GM23338 (cell line): ENCODE measurements around the gene MOB3B. TPM values are rescaled to one million over a fixed set of nuclear protein-coding genes. Genes with fewer than 3 reads are reported as not detected.
A peak's percentile ranks its signal among the peaks of the same experiment; 100 is the strongest.

Experiments
- ATAC-seq: fragments of 200-7000 bp; cut with Tn5 transposase; 3 replicates; pipeline ENCODE4 v1.9.1; 2020
- DNase-seq: peaks from one replicate; pipeline ENCODE4 v3.0.0-alpha.2; 2015; ENCODE audit warnings: low spot score
- H2AFZ ChIP-seq: fragments of 200-600 bp; sonication (generic); 2 replicates; pipeline ENCODE4 v1.8.0; 2016; ENCODE audit warnings: antibody characterized with exemption, mild to moderate bottlenecking, moderate library complexity
- H3F3A ChIP-seq: fragments of 200-600 bp; sonication (generic); replicated peaks from 2 replicates; pipeline ENCODE4 v1.8.0; 2017; ENCODE audit warnings: antibody characterized with exemption, mixed run types, low read depth
- H3K27ac ChIP-seq: fragments of 200-600 bp; sonication (generic); 2 replicates; pipeline ENCODE4 v1.6.1; 2016; ENCODE audit warnings: low read depth
- H3K27me3 ChIP-seq: fragments of 200-600 bp; sonication (generic); 2 replicates; pipeline ENCODE4 v1.8.0; 2016; ENCODE audit warnings: mild to moderate bottlenecking, mixed run types, moderate library complexity; ENCODE audit not compliant: insufficient read depth
- H3K36me3 ChIP-seq: fragments of 200-600 bp; sonication (generic); 2 replicates; pipeline ENCODE4 v1.8.0; 2016; ENCODE audit warnings: mild to moderate bottlenecking; ENCODE audit not compliant: insufficient read depth
- H3K4me1 ChIP-seq: fragments of 200-600 bp; sonication (generic); 2 replicates; pipeline ENCODE4 v1.8.0; 2016; ENCODE audit warnings: mild to moderate bottlenecking, moderate library complexity; ENCODE audit not compliant: insufficient read depth
- H3K4me2 ChIP-seq: fragments of 200-600 bp; sonication (generic); 2 replicates; pipeline ENCODE4 v1.7.1; 2017; ENCODE audit warnings: mixed run types
- H3K4me3 ChIP-seq: fragments of 200-600 bp; sonication (generic); 2 replicates; pipeline ENCODE4 v1.6.1; 2016; ENCODE audit warnings: mixed run types
- H3K79me2 ChIP-seq: fragments of 200-600 bp; sonication (generic); replicated peaks from 2 replicates; pipeline ENCODE4 v1.8.0; 2017; ENCODE audit warnings: mild to moderate bottlenecking; ENCODE audit not compliant: insufficient read depth
- H3K9me2 ChIP-seq: fragments of 200-600 bp; sonication (generic); 2 replicates; pipeline ENCODE4 v1.8.0; 2017; ENCODE audit not compliant: insufficient read depth
- H4K20me1 ChIP-seq: fragments of 200-600 bp; sonication (generic); replicated peaks from 2 replicates; pipeline ENCODE4 v1.8.0; 2017; ENCODE audit warnings: mild to moderate bottlenecking; ENCODE audit not compliant: insufficient read depth
- H3K27ac Mint-ChIP-seq: 2 replicates; pipeline ENCODE4 v1.8.0; 2020; ENCODE audit warnings: inconsistent platforms, mild to moderate bottlenecking, moderate library complexity, mixed read lengths
- H3K27me3 Mint-ChIP-seq: 3 replicates; pipeline ENCODE4 v1.8.0; 2022; ENCODE audit warnings: low read depth, mild to moderate bottlenecking, moderate library complexity, mixed read lengths, inconsistent platforms; ENCODE audit not compliant: insufficient read depth, poor library complexity
- H3K36me3 Mint-ChIP-seq: 3 replicates; pipeline ENCODE4 v1.8.0; 2021; ENCODE audit warnings: low read depth, mild to moderate bottlenecking, inconsistent platforms, moderate library complexity, mixed read lengths
- H3K4me1 Mint-ChIP-seq: 3 replicates; pipeline ENCODE4 v1.8.0; 2020; ENCODE audit warnings: mild to moderate bottlenecking, inconsistent platforms, mixed read lengths
- H3K4me3 Mint-ChIP-seq: 3 replicates; pipeline ENCODE4 v1.8.0; 2021; ENCODE audit warnings: moderate library complexity, mild to moderate bottlenecking, inconsistent platforms, mixed read lengths
- H3K9me3 Mint-ChIP-seq: 3 replicates; pipeline ENCODE4 v1.8.0; 2020; ENCODE audit warnings: moderate library complexity, mild to moderate bottlenecking, inconsistent platforms, mixed read lengths
- CREB1 ChIP-seq: fragments of 250-450 bp; sonication (Bioruptor Pico); IDR thresholded peaks from 2 replicates; pipeline ENCODE4 v1.5.0; 2020; ENCODE audit warnings: low read depth, mild to moderate bottlenecking, moderate library complexity
- CTCF ChIP-seq, 2 experiments: fragments of 200-600 bp in 1 of 2; sonication (generic) in 1 of 2; conservative IDR thresholded peaks; 2 replicates each; pipeline versions ENCODE4 v1.5.1 to v1.6.1; 2016 to 2017; ENCODE audit warnings: antibody characterized with exemption in 2 of 2, low read depth in 2 of 2, mild to moderate bottlenecking in 2 of 2, moderate library complexity in 1 of 2
- ETS1 ChIP-seq: IDR thresholded peaks from 2 replicates; pipeline ENCODE4 v1.6.1; 2016; ENCODE audit warnings: antibody characterized with exemption
- EZH2 ChIP-seq: fragments of 200-600 bp; sonication (generic); IDR thresholded peaks from one replicate; pipeline ENCODE4 v1.8.0; 2017; ENCODE audit warnings: antibody characterized with exemption, mild to moderate bottlenecking, low read depth; ENCODE audit not compliant: unreplicated experiment
- NANOG ChIP-seq: IDR thresholded peaks from 2 replicates; pipeline ENCODE4 v1.6.1; 2016; ENCODE audit warnings: antibody characterized with exemption, borderline replicate concordance
- REST ChIP-seq: IDR thresholded peaks from one replicate; pipeline ENCODE4 v1.6.1; 2018; ENCODE audit warnings: antibody characterized with exemption; ENCODE audit not compliant: unreplicated experiment
- STAT1 ChIP-seq: IDR thresholded peaks from one replicate; pipeline ENCODE4 v1.6.1; 2016; ENCODE audit warnings: antibody characterized with exemption; ENCODE audit not compliant: unreplicated experiment
- ZNF114 ChIP-seq: fragments of 250-450 bp; sonication (Bioruptor Pico); IDR thresholded peaks from 2 replicates; pipeline ENCODE4 v1.5.0; 2020; ENCODE audit warnings: mild to moderate bottlenecking, moderate library complexity
- ZNF331 ChIP-seq: fragments of 250-450 bp; sonication (Bioruptor Pico); IDR thresholded peaks from 2 replicates; pipeline ENCODE4 v1.5.0; 2020; ENCODE audit warnings: low read depth, mild to moderate bottlenecking, moderate library complexity
- ZNF462 ChIP-seq: fragments of 250-450 bp; sonication (Bioruptor Pico); IDR thresholded peaks from 2 replicates; pipeline ENCODE4 v1.5.0; 2020; ENCODE audit warnings: mild to moderate bottlenecking, moderate library complexity
- polyA plus RNA-seq: library from polyadenylated mRNA; unstranded; fragments of >200 nt; fragmentation: Nextera tagmentation; extraction: Ambion mirVana; gene quantifications from 2 replicates; pipeline ENCODE4 v1.2.1, GENCODE V29; 2016
- total RNA-seq: library from RNA; depleted of rRNA; stranded (reverse); fragments of >200 nt; shearing (Covaris generic); gene quantifications from 2 replicates; pipeline ENCODE4 v1.2.3, GENCODE V29; 2014

MOB3B gene
- total and polyA plus RNA-seq, 2 experiments from 2014 or later, result 7.6 to 12.1 TPM

- TF ChIP-seq REST (no peak), EZH2 (no peak)
These were observed 102.9 kb downstream of the MOB3B start (continued) for GRCh38 chr9:27426511-27427271.

GRCh38 chr9:27425827-27426510 is 103.6 kb downstream of the MOB3B start:
- peaks cover 2% of the 10 kb centered on the region for H3K27me3 Mint-ChIP-seq
- H3K4me3 Mint-ChIP-seq, result no peak overlapping the region
- DNase-seq (no peak), ATAC-seq (no peak)
- peaks cover 75% of the 10 kb centered on the region for H3K4me1 Mint-ChIP-seq
- Histone ChIP-seq H3K27me3 (no peaks in the 10 kb centered on the region), H3F3A (no peaks in the 10 kb centered on the region), H3K4me2 (peak overlapping the region; percentile 4; the same call in 1 of the 2 replicates), H3K36me3 (no peaks in the 10 kb centered on the region), H3K4me1 (peaks cover 34% of the 10 kb centered on the region), H4K20me1 (no peaks in the 10 kb centered on the region), H3K4me3 (no peak overlapping the region), H2AFZ (no peak overlapping the region), H3K79me2 (no peaks in the 10 kb centered on the region), H3K9me2 (no peaks in the 10 kb centered on the region), H3K27ac (no peak overlapping the region)
- peaks cover 3% of the 10 kb centered on the region; the same call in 2 of the 3 replicates for H3K36me3 Mint-ChIP-seq
- H3K27ac Mint-ChIP-seq, result no peak overlapping the region
- no peaks in the 10 kb centered on the region for H3K9me3 Mint-ChIP-seq
- TF ChIP-seq STAT1, result no peak
- TF ChIP-seq CREB1 (CRISPR knock-in tag), result no peak
- no peak for TF ChIP-seq ZNF462 (CRISPR knock-in tag)
- no peak for TF ChIP-seq ZNF114
- TF ChIP-seq ZNF331 (CRISPR knock-in tag), result no peak
- no peak for TF ChIP-seq EZH2
- no peak for TF ChIP-seq NANOG
- TF ChIP-seq CTCF (conservative IDR thresholded peaks at IDR 0.05; ENCODE audit: low read depth in 2 of 2), result no peak
- no peak for TF ChIP-seq ETS1
